PFSK-1 (cell line): ENCODE measurements around the gene MLC1.

ENCODE experiments used
- FOXP2 ChIP-seq: optimal IDR thresholded peaks from 2 replicates; pipeline ENCODE3; 2011; ENCODE audit warnings: borderline replicate concordance, control low read depth, inconsistent platforms; ENCODE audit not compliant: insufficient read depth; ENCODE audit errors: extremely low read length, extremely low read depth
- POLR2AphosphoS5 ChIP-seq: IDR thresholded peaks from 2 replicates; pipeline ENCODE4 v1.6.1; 2012; ENCODE audit warnings: low read depth, mild to moderate bottlenecking, control low read depth, low read length, moderate library complexity
- REST ChIP-seq, 2 experiments: IDR thresholded peaks; 2 replicates each; pipeline versions ENCODE4 v1.6.1 to v1.8.0; 2011 to 2012; ENCODE audit warnings: low read depth in 2 of 2, low read length in 2 of 2, control low read depth in 1 of 2, inconsistent platforms in 1 of 2, mild to moderate bottlenecking in 1 of 2, moderate library complexity in 1 of 2; ENCODE audit not compliant: insufficient read depth in 1 of 2
- SIN3A ChIP-seq: IDR thresholded peaks from 2 replicates; pipeline ENCODE4 v1.6.1; 2012; ENCODE audit warnings: mild to moderate bottlenecking, low read length, moderate library complexity, borderline replicate concordance; ENCODE audit not compliant: insufficient read depth
- TAF1 ChIP-seq: IDR thresholded peaks from 2 replicates; pipeline ENCODE4 v1.6.1; 2012; ENCODE audit warnings: low read length, control low read depth, borderline replicate concordance; ENCODE audit not compliant: insufficient read depth

- TF ChIP-seq POLR2AphosphoS5, result no peak
- TF ChIP-seq FOXP2, result no peak
- TF ChIP-seq REST (IDR thresholded peaks at IDR 0.05; ENCODE audit: insufficient read depth in 1 of 2, low read depth in 2 of 2, low read length in 2 of 2), result no peak
- TF ChIP-seq TAF1, result no peak
- TF ChIP-seq SIN3A, result no peak
Observed at GRCh38 chr22:50048061-50048765, 37.0 kb downstream of the MLC1 start.
